Measurements from ENCODE around the gene SYT8. TPM values are rescaled to one million over a fixed set of nuclear protein-coding genes. Genes with fewer than 3 reads are reported as not detected.

Gene SYT8
- polyA plus RNA-seq, 1 donor from 2014 or later: not detected

GRCh38 chr11:1858576-1858975 lies 23.8 kb downstream of the SYT8 start:
- no peak overlapping the region for H3K4me3 ChIP-seq (ENCODE audit: low read length)
- no peak overlapping the region for H3K4me2 ChIP-seq (ENCODE audit: low read length)
- no peak overlapping the region for H3K9ac ChIP-seq (ENCODE audit: low read length)
- no peaks in the 10 kb centered on the region for H3K79me2 ChIP-seq (replicated peaks; ENCODE audit: insufficient read depth, low read length)
- H3F3A ChIP-seq (ENCODE audit: insufficient read depth, low read length, poor library complexity, severe bottlenecking): no peaks in the 10 kb centered on the region
- H3K36me3 ChIP-seq (ENCODE audit: insufficient read depth, low read length): no peaks in the 10 kb centered on the region
- H4K20me1 ChIP-seq (ENCODE audit: insufficient read depth): no peaks in the 10 kb centered on the region
- H3K9me2 ChIP-seq (ENCODE audit: insufficient read depth, low read length): no peaks in the 10 kb centered on the region
- H2AFZ ChIP-seq (ENCODE audit: low read depth, low read length): no peak overlapping the region
- H3K9me3 ChIP-seq (ENCODE audit: low read length): no peaks in the 10 kb centered on the region
- no peaks in the 10 kb centered on the region for H3K27me3 ChIP-seq (ENCODE audit: insufficient read depth, low read depth, low read length)
- no peak overlapping the region for H3K27ac ChIP-seq (ENCODE audit: low read length)
- no peak for TF ChIP-seq EZH2 (IDR thresholded peaks at IDR 0.05; ENCODE audit: borderline replicate concordance, insufficient read depth, low read length, poor library complexity, severe bottlenecking)
- no peak for TF ChIP-seq SMC3 (conservative IDR thresholded peaks at IDR 0.05; ENCODE audit: poor library complexity)
- TF ChIP-seq REST (IDR thresholded peaks at IDR 0.05; ENCODE audit: borderline replicate concordance): no peak
- no peak for TF ChIP-seq EP300 (conservative IDR thresholded peaks at IDR 0.05; ENCODE audit: poor library complexity, severe bottlenecking)
- TF ChIP-seq TAF1 (IDR thresholded peaks at IDR 0.05; ENCODE audit: low read depth): no peak
- TF ChIP-seq MXI1 (conservative IDR thresholded peaks at IDR 0.05; ENCODE audit: poor library complexity, severe bottlenecking): no peak
- TF ChIP-seq RAD21 (conservative IDR thresholded peaks at IDR 0.05): no peak

GRCh38 chr11:1859004-1859403 lies 24.2 kb downstream of the SYT8 start:
- no peaks in the 10 kb centered on the region for H3K27me3 ChIP-seq (ENCODE audit: insufficient read depth, low read depth, low read length)
- H4K20me1 ChIP-seq (ENCODE audit: insufficient read depth): no peaks in the 10 kb centered on the region
- no peak overlapping the region for H3K4me3 ChIP-seq (ENCODE audit: low read length)
- no peaks in the 10 kb centered on the region for H3K79me2 ChIP-seq (replicated peaks; ENCODE audit: insufficient read depth, low read length)
- no peaks in the 10 kb centered on the region for H3K9me3 ChIP-seq (ENCODE audit: low read length)
- no peak overlapping the region for H3K27ac ChIP-seq (ENCODE audit: low read length)
- H3F3A ChIP-seq (ENCODE audit: insufficient read depth, low read length, poor library complexity, severe bottlenecking): no peaks in the 10 kb centered on the region
- H3K36me3 ChIP-seq (ENCODE audit: insufficient read depth, low read length): no peaks in the 10 kb centered on the region
- no peak overlapping the region for H3K9ac ChIP-seq (ENCODE audit: low read length)
- H3K4me2 ChIP-seq (ENCODE audit: low read length): no peak overlapping the region
- H3K9me2 ChIP-seq (ENCODE audit: insufficient read depth, low read length): no peaks in the 10 kb centered on the region
- H2AFZ ChIP-seq (ENCODE audit: low read depth, low read length): no peak overlapping the region
- no peak for TF ChIP-seq EZH2 (IDR thresholded peaks at IDR 0.05; ENCODE audit: borderline replicate concordance, insufficient read depth, low read length, poor library complexity, severe bottlenecking)
- no peak for TF ChIP-seq SMC3 (conservative IDR thresholded peaks at IDR 0.05; ENCODE audit: poor library complexity)
- no peak for TF ChIP-seq EP300 (conservative IDR thresholded peaks at IDR 0.05; ENCODE audit: poor library complexity, severe bottlenecking)
- no peak for TF ChIP-seq CTCF (IDR thresholded peaks at IDR 0.05; ENCODE audit: poor library complexity, severe bottlenecking)
- no peak for TF ChIP-seq RAD21 (conservative IDR thresholded peaks at IDR 0.05)
- no peak for TF ChIP-seq REST (IDR thresholded peaks at IDR 0.05; ENCODE audit: borderline replicate concordance)
- TF ChIP-seq POLR2AphosphoS5 (IDR thresholded peaks at IDR 0.05): no peak
- no peak for TF ChIP-seq TAF1 (IDR thresholded peaks at IDR 0.05; ENCODE audit: low read depth)

Measured in neural cell (in vitro differentiated cells).